ENCODE results near the gene KCNMA1.

The KCNMA1 gene

GRCh38 chr10:77664008-77664407 lies 26.4 kb upstream of the KCNMA1 start:
- no peak for TF ChIP-seq ZFX (IDR thresholded peaks at IDR 0.05; ENCODE audit: borderline replicate concordance)
- TF ChIP-seq CTCF (IDR thresholded peaks at IDR 0.05), result no peak
- no peak overlapping the region for H3K27ac ChIP-seq

GRCh38 chr10:77661674-77662073 lies 24.1 kb upstream of the KCNMA1 start:
- no peak overlapping the region for H3K27ac ChIP-seq
- TF ChIP-seq CTCF (IDR thresholded peaks at IDR 0.05) (no peak), ZFX (IDR thresholded peaks at IDR 0.05; ENCODE audit: borderline replicate concordance) (no peak)

- no peak overlapping the region for H3K27ac ChIP-seq
- TF ChIP-seq CTCF (IDR thresholded peaks at IDR 0.05) (no peak), ZFX (IDR thresholded peaks at IDR 0.05; ENCODE audit: borderline replicate concordance) (no peak)
Measured at GRCh38 chr10:77661100-77661499, 23.5 kb upstream of the KCNMA1 start.

GRCh38 chr10:77659046-77659670 lies 21.6 kb upstream of the KCNMA1 start:
- H3K27ac ChIP-seq, result peak overlapping the region; percentile 5; the same call in 1 of the 2 replicates

- TF ChIP-seq ZFX (IDR thresholded peaks at IDR 0.05; ENCODE audit: borderline replicate concordance) (no peak), CTCF (IDR thresholded peaks at IDR 0.05) (no peak)
- H3K27ac ChIP-seq, result no peak overlapping the region
Measured at GRCh38 chr10:77653210-77653609, 15.6 kb upstream of the KCNMA1 start.

GRCh38 chr10:77649333-77650331 lies 12.0 kb upstream of the KCNMA1 start:
- TF ChIP-seq CTCF (IDR thresholded peaks at IDR 0.05) (no peak), ZFX (IDR thresholded peaks at IDR 0.05; ENCODE audit: borderline replicate concordance) (no peak)
- no peak overlapping the region for H3K27ac ChIP-seq

GRCh38 chr10:77648472-77648871 lies 10.9 kb upstream of the KCNMA1 start:
- TF ChIP-seq ZFX (IDR thresholded peaks at IDR 0.05; ENCODE audit: borderline replicate concordance) (no peak), CTCF (IDR thresholded peaks at IDR 0.05) (no peak)
- no peak overlapping the region for H3K27ac ChIP-seq

Data from 22Rv1 (cell line).